Stimulated activated CD4-positive, alpha-beta T cell treated with anti-CD3 and anti-CD28 coated beads, Interleukin-1b, Interleukin-23, amount 100 ng/mL, for 48 hours (primary cell): Measurements from ENCODE around the gene MYMK.

Source experiments
- DNase-seq: peaks from one replicate; pipeline ENCODE4 v3.0.0-alpha.2; 2020

Gene MYMK

DNA sequence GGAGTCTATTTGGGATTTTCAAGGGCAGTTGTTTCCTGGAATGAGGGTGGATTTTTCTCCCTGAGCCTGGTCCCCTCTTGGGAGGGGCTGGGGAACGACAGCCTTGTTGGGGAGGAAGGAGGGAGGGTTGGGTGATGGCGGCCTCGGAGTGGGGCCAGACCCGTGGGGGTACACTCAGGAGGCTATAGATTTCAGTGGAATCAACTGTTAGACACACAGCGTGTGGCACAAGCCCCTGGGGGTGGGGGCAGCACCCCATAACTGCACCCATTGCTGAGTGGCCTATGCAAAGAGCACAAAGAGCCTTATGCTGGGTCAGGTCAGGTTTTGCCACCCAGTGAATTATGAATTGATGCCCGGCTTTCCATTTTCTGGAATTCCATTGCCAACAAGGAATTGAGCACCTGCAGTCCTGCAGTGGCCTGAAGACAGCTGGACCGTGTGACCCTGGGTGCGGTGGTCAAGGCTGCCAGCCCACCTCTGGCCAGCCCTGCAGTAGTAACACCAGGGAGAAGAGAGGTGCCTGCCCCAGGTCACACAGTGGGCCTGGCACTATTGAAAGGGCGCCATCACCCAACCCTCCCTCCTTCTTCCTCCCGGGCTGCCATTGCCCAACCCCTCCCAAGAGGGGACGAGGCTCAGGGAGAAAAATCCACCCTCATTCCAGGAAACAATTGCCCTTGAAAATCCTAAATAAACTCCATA, 8.4 kb downstream of the MYMK start:
- DNase-seq = no peak

DNA sequence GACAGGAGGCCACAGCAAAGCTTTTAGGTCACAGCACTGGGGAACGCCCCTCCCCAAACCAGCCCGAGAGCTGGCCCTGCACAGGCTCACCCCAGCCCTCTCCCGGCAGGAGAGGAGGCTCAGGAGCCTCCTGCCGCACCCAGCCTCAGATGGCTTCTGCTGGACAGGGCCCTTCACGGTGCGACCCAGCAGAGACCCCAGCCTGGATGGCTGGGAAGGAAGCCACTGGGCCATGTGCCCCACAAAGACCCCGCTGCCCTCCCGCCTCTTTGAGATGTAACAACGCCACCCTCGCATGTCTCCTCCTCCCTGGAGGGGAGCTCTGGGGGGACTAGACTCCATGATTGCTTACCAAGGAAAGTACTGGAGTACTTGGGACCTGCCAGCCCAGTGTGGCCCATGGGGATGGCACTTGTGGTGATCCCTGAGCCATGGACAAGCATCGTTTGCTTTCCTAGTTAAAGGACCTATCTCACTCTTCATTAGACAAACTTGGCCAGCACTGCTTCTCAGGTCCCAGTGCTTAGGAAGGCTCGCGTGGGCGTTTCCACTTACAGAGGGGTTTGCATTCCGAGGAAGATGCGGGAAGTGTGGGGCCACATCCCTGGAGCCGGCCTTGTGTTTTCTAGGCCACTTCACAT, 9.0 kb downstream of the MYMK start:
- DNase-seq = no peak

DNA sequence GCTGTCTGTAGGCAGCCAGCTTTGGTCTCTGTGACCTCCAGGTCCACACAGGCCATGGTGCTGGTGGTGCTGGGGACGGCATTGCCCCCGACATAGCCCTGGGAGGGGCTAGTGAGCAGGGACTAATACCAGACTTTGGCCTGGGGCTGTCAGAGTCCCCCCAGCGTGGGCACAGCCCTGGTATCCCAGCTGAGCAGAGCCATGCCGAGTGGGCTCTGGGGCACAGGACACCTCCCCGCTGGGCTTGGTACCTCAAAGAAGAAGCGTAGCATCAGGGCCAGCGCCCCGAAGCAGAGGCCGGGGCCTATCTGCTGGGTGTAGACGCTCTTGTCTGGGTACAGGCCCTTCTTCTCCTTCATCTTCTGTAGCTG, 9.5 kb downstream of the MYMK start:
- no peak for DNase-seq

DNA sequence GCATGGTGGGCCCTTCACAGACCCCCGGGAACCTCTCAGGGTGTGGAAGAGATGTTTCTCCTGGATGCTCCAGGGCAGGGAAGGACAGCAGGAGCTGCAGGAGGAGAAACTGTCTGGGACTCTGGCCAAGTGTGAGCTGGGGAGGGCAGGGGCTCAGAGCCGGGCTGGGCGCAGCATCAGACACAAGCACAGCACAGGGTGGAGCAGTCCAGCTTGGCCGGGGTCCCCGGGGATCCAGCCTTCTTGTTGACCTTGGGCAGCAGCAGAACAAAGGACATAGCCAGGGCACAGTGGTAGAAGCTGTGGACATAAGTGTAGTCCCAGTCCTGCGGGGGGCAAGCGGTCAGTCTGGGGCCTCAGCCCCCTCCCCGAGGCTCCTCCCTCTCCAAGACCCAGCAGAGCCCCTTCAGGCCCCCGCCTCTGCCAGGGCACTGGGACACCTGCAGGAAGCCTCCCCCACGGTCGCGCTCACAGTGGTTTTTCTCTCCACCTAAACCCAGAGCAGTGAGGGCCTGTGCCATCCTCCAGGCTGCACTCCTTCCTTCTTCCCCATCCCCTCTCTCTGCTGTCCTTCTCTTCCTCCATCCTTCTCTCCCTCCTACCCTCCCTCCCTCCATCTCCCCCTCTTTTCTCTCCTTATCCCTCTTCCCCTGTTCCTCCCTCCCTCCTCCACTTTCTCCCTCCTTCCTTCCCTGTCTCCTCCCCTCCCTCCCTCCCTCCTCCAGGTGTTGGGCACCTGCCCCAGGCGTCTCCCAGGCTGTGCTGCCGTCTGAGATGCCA, 10.1 kb downstream of the MYMK start:
- DNase-seq = no peak

DNA sequence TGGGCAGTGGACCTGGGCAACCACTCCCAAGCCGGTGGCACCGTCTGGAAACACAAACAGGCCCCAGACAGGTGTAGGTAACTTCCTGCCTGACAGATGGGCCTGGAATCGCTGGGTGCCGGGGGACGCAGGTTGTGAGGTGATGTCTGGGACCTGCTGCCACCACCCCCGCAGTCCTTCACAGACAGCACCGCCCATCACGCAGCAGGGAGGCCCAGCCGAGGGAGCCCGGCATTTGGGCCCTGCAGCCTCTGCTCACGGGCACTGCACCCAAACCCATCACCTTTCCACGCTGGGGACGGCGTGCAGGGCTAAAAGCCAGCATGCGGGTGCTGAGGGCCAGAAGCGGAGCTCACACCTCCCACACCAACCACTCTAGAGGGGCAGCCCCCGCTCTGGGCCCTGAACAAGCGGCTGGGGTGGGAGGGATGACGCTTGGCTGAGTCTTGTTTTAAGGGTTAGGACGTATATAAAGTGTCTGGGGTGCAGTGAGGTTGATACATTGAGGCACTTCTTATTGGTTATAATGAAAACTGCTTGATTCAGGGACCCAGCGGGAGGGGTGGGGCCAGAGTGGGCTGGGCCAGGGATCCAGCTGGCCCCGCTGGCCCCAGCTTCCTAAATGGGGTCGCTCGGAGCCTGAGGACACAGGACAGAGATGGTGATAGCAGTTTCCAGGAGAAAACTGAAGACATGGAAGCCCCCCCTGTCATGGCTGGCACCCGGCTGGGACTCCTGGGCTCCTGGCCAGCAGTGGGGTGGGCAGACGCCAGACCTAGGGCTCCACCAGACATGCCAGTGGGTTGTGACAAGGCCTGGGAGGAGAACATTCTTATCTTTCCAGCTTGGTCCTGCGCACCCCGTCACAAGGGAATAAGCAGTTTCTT, 11.3 kb downstream of the MYMK start:
- no peak for DNase-seq

DNA sequence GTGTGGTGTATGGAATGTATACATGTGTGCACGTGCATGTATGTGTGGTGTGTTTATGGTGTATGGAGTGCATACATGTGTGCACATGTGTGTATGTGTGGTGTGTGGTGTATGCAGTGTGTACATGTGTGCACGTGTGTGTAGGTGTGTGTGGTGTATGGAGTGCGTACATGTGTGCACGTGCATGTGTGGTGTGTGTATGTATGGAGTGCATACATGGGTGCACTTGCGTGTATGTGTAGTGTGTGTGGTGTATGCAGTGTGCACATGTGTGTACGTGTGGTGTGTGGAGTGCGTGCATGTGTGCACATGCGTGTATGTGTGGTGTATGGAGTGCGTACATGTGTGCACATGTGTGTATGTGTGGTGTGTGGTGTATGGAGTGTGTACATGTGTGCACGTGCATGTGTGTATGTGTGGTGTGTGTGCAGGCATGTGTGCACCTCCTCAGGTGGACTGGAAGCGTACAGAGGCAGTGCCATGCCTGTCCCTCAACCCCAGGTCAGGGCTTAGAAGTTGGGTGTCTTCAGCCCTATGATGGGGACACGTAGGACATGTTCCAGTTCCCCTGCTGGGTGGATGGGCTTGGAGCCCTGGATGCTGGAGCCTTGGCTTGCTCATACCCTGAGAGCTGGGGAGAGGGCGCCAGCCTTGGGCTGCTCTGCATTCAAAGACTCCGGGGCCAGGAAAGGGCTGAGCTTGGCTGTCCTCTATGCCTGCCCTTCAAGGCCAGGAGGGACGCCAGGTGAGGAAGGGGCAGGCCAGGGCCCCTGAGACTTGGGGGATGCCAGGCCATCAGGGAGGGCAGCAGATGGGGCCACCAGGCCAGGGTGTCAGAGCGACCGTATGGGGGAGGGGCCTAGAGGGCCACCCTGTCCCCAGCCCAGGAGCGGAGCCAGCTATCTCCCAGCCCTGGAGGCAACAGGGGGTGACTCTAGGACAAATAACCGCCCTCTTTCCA, 12.2 kb downstream of the MYMK start:
- no peak for DNase-seq

DNA sequence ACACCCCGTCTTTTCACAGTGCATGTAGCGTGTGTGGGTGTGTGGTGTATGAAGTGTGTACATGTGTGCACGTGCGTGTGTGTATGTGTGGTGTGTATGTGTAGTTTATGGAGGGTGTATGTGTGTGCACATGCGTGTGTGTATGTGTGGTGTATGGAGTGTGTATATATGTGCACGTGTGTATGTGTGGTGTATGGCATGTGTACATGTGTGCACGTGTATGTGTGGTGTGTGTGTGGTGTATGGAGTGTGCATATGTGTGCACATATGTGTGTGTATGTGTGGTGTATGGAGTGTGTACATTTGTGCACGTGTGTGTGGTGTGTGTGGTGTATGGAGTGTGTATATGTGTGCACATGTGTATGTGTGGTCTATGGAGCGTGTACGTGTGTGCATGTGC, 13.2 kb downstream of the MYMK start:
- DNase-seq = no peak

DNA sequence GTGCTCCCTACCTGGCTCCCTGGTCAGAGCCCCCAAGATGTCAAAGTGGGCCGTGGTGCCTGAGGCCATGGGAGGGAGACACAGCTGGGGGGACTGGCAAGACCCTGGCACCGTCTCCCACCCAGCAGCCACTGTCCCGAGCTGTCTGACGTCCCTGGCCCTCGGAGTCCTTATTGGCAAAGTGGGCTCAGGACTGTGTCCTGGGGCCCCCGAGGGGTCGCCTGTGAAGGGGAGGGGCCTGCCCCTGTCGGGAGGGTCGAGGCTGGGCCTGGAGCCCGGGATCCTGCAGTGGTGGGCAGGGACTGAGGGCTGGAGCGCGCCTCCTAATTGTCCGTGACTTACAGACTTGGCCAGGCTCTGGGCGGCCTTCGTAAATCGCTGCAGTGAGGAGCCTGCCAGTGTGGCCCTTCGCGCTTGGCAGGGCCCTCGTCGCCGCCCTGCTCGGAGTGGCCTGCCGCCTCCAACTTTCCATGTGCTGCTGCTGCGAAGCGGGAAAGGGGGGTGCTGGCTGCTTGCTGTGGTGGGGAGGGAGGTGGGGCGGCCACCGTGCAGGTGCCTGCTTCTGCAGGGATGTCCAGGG, 13.7 kb downstream of the MYMK start:
- DNase-seq = no peak

DNA sequence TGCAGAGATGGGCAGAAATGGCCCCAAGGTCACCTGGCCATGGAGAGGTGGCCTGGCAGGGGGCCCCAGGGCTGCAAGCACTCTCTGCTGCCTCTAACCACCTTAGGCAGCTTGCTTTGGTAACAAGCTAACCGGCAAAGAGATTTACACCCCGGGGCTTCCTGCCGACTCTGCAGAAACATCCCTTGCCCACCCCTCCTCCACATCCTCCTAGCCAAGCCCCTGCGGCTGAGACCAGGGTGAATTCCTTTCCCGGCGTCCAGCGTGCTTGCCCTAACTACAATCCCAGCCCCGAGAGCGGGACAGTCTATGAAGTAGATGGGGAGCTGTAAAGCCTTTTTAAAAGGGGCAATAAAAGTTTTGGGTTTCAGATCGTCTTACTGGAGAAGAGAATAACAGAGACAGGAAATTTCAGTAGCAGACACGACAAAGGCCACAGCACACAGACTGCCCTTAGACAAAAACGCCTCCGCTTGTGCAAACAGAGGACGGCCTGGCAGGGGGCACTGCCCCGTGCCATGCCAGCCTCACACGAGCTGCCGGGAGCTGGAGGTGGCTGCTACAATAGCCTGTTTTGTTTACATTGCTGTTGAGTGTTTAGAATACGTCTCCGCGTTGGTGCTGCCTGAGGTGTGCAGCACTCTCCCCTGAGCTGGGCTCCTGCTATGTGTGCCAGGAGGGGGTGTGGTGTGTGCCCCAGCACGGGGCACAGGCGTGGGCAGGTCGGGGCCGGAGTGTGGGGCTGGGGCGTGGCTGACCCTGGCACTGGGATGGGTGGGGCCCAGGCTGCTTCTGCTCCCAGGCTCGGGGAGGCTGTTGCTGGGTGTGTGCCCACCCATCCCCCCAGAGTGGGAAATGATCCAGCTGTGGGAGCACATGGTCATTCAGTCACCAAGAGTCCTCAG, 15.3 kb downstream of the MYMK start:
- no peak for DNase-seq

DNA sequence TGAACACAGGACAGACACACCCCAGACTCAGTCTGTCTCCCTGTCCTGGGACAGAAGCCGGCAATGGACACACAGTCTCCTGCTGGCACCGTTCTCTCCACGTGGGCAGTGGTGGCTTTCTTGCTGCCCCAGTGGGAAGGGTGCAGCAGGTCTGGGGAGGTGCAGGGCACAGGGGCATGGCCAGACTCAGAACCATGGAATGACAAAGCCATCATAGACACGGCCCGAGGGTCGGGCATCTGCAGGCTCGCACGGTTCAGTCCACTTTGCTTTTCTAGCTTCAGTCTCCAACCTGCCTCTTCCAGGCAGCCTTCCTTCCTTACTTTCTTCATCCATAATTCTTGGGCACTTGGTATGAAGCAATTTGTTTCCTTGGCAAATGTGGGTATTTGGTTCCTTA, 16.7 kb downstream of the MYMK start:
- DNase-seq = no peak

DNA sequence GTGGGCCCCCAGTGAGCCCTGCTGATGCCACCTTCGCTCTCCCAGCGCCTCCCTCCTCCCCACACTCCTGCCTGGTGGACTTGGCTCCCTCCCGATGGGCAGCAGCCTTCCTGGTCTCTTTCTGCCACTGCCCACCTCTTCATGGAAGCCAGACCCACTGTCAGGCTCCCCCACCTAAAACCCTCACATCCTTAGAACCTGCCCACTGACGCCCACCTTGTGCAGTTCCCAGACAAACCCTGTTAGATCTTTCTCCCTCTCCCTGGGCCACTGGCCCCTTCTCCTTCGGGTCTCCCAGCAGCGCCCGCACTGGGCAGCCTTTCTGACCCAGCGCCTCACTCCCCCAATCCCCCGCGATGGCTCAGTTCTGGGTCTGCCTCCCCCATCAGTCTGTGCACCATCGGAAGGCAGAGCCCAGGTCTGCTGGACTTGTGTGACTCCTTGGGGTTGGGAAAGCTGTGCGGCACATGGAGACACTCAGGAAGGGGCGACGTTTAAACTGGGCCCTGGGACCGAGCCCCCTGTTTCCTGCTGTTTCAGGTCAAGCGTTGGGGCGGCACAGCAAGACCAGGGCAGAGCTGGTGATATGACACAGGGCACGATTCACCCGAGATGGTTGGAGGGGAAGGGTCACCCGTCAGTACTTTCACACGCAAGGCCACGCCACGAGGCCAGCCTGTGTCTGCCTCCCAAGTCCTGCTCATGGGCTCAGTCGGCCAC, 17.4 kb downstream of the MYMK start:
- no peak for DNase-seq

DNA sequence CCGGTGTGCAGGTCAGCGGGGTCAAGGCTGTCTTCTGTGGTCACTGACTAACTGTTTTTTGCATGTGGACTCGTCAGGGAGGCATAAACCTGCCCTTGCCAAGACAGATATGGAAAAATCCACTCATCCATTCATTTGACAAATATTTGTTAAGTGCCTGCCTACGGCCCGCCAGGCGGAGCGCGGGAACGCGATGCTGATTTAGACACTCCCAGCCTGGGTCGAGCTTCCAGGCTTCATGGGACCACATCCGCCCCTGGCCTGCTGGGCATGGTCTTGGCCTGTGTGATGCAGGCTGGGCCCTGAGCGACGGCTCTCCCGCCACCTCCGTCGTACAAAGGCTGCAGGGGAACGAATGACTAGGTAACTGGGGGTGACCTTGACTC, 18.1 kb downstream of the MYMK start:
- no peak for DNase-seq

DNA sequence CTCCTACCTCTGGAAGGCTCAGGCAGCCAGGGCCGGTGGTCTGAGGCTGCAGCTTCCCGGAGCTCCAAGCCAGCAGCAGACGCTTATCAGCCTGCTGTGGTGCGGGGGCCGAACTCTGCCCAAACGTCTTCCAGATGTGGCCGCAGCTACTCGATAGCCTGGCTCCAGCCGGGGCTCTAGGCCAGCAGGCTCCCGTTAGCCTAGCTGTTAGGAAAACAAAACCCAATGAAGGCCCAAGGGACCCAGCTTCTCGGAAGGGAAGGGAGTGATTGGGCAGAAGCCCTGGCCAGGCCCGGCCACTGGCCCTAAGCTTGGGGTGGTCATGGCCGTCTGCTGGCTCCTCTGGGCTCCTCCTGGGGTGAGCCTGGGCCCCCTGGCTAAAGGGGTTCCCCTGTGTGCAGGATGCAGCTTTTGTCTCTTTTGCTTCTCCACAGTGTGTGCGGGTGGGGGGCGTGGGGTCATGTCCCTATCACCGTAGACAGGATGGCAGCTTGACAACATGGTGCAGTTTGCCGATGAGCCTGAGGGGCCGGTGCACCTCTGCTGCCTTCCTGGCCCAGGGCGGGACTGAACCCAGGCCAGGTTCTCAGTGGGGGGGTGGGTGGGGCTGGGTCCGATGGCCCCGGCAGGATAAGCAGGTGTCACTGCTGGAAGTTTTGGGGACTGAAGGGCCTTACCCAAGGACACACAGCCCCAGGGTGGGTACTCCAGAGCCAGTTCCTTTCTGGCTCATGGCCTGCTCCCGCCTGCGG, 18.7 kb downstream of the MYMK start:
- no peak for DNase-seq

DNA sequence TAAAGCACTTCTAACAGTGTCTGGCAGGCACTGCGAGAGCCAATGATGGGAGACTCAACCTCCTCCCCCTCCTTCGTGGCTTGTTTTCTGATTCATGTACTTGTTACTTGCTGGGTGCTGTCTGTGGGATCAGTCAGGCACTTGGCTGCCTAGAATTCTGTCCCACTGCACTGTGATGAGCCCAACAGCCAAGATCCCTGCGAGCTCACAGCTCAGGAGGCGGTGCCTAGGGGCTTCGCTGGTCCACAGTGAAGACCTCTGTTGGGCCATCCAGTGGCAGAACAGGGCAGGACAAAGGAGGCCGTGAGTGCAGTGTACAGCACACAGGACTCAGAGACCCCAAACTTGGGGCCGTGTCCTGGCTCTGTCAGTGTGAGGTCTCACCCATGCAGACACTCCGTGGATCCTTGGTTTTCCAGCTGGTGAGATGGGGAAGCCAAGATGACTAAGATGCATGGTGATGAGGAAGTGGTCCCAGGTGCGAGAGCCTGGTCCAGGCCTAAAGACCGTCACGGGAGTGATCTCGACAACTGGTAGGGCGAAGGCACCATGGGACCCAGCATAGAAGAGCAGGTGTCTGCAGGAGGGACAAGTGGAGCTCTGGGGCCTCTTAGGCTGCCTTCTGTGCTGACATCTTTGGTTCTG, 19.5 kb downstream of the MYMK start:
- no peak for DNase-seq

DNA sequence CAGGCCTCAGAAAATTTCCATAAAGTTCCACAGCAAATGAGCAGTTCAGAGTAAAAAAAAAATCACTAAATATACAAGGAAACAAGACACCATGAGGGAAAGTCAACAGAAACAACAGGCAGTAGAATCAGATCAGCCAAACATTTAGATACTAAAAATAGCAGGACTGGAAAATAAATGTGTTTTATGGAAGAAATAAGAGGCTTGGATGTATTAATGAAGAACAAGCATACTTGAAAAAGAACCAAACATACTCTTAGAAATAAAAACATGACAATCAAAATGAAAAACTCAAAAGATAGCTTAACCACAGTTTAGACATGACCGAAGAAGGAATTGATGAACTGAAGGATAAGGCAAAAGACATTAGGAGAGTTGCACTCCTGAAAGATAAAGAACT, 22.6 kb downstream of the MYMK start:
- no peak for DNase-seq

DNA sequence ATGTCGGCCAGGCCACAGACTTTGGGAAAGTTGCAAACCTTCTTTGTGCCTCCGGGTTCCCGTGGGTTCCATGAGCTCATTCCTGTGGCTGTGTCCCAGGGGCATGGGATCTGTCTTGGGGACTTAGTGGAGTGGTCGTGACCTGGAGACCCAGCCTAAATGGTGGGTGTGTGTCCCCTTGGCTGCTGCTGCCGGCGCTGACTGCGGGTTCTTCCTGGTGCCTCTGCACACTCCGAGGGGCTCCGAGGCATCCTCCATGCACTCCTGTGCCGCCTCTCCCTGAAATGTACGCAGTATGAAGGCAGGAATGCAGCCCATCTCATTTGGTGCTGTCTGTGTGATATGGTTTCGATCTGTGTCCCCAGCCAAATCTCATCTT, 24.9 kb downstream of the MYMK start:
- no peak for DNase-seq

DNA sequence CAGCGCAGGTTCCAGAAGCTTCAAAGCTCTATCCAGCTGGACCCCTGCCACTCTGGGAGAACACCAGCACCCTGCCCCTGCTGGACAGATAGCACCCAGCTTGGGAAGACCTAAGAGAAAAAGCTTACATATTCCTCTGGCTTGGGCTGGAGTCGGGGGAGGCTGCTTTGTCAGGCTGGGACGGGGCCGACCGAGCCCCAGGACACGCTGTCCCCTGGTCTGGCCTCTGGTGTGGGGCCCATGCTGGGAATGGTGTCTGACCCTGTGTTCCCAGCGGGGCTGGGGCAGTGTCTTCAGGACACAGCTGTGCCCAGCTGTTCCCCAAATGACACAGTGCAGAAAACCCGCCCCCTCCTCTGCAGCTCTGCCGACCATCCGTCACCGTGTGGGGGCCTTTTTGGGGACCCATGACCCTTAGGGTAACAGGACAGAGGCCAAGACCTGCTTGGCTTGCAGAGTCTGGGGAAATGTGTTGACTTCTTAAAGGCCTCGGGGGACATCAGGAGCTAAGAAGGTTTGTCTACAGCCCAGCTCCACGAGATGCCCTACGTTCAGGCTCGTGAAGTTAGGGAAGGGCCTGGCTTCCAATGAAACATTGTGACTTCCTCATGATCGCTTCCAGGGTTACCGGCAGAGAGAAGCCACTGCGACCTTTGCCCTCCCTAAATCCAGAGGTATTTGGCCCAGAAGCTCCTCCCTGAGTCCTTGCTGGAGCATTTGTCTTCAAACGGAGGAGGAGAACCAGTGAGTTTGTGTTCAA, 25.4 kb downstream of the MYMK start:
- DNase-seq = no peak
